NCI-H524 (cell line): ENCODE results near the gene C10orf67.

Experiments used
- DNase-seq, 2 experiments: peaks; one replicate each; lab custom pipeline; 2025; lab: John Stamatoyannopoulos, UW

Gene C10orf67

GRCh38 chr10:23171232-23171876 is 173.2 kb downstream of the C10orf67 start:
- no peak for DNase-seq

DNA sequence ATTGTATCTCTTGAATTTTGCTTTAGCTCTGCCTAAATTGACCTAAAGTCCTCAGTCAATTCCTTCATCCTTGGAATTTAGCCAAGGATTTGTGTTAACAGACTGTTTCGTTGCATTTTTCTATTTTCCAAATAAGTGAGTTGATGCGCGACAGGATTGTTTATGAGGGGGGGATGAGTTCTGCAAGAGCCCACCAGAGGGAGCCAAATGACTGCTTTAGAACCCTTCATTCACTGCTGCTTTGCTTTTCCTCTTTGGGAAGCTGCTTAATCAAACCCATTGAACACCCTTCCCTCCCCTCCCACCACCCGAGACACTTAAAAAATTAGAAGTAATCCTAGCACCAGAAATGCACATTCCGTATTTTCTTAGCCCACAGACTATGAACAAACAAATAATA is 186.2 kb downstream of the C10orf67 start:
- peak; percentile 9 to 49 for DNase-seq

DNA sequence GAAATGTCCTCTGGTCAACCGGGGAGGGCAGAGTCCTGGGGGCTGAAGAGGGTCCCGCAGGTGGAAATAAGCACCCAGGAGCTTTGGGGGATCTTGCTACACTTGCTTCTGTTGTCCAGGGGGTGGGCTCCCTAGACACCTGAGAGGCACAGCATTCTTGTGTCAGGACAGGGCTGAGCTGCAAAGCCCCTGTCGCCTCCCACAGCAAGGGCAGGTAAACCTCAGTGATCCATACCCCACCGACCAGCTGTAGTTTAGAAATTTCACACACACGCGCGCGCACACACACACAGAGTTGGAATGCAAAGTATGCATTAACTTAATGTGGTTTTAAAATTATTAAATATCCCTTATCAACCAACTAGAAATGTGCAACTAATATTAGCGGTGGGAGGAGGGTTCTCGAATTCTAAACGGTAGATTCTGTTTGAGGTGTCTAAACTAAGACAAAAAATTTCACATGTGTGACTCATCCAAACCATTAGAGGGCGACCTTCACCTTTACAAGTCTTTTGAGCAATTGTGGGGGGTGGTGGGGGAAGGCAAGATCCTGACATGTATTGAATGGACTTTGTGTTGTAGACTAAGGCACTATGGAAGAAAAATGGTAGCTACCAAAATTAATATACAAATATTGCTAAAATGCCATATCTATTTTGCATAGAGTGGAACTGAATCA is 186.8 kb downstream of the C10orf67 start:
- DNase-seq, result peak; percentile 19 to 58

GRCh38 chr10:23157239-23157681 is 187.3 kb downstream of the C10orf67 start:
- DNase-seq, result peak in 1 of 2 experiments; percentile 14

DNA sequence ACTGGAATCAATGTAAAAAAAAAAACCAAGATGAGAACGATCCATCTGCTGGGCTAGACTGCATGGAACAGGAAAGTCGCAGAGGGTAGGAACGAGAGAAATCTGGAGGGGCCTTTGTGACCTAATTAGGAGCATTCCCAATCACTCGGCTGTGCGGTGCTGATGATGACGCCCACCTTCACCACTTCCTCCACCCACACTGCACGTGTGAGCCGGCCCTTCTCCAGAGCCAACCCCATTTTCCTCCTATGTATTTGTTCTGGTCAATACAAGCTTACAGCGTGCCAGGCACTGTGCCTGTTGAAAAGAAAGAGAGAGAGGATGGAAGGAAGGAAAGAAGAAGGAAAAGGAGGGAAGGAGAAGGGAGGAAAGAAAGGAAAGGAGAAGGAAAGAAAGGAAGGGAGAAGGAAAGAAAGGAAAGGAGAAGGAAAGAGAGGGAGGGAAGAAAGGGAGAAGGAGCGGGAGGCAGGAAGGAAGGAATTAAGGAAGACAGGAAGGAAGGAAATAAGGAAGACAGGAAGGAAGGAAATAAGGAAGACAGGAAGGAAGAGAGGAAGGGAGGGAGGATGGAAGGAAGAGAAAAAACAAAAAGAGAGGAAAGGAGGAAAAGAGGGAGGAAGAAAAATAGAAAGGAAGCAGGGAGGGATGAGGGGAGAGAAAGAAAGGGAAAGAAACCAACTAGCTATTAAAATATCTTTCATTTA is 188.0 kb downstream of the C10orf67 start:
- no peak for DNase-seq

GRCh38 chr10:23155169-23155568 is 189.4 kb downstream of the C10orf67 start:
- no peak for DNase-seq
